NCI-H2029 (cell line): ENCODE measurements around the gene LAMA3.

ENCODE experiments used
- DNase-seq: peaks from one replicate; lab custom pipeline; 2025; lab: John Stamatoyannopoulos, UW

The LAMA3 gene

DNA sequence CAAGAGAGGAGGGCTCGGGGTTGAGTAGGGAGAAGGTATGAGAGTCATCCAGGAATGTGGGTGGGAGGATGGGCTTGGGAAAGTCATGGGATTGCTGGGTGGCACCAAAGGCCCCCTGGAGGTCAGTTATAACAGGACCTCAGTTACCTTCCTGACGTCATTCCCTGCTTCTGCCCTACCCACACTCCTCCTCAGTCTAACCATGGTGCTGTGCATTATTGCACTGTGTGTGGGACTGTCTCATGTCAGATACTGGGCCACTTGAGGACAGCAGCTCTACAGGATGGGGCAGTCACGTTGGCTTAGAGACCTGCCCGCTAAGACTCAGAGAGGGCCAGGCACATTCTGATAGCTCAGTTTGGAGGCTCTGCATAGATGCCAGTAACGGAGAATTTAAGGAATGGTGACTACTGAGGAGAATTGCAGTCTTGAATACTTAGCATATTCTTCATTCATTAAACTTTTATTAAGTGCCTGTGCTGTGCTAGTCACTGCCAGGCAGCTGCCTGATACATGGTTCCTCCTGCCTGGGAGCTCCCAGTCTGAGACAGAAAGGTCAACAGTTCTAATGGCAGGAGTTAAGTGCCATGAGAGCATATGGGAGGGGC is 90.5 kb downstream of the LAMA3 start:
- DNase-seq = no peak

- DNase-seq = no peak
Measured at GRCh38 chr18:23784832-23785245, 95.6 kb downstream of the LAMA3 start.

DNA sequence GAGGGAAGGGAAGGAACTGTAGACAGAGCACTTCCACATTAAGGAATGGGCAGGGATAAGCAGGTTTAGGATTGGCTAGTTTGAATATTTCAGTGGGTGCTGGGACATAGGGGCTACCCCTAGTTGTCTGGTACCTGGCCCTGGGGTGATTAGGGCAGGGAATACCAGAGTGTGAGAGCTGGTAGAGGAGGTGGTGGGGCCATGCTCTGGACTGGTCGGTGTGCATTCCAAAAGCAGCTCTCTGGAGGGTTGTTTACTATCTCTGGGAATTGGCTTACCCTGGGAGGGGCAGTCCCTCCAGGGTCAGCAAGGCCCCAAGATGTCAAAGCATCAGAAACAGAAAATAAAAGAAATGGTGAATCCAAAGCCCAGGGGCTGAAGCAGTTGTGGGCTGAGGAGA is 103.8 kb downstream of the LAMA3 start:
- DNase-seq = no peak

- no peak for DNase-seq
Measured at GRCh38 chr18:23793985-23794867, 105.0 kb downstream of the LAMA3 start.

GRCh38 chr18:23798249-23798648 is 109.0 kb downstream of the LAMA3 start:
- DNase-seq = no peak

DNA sequence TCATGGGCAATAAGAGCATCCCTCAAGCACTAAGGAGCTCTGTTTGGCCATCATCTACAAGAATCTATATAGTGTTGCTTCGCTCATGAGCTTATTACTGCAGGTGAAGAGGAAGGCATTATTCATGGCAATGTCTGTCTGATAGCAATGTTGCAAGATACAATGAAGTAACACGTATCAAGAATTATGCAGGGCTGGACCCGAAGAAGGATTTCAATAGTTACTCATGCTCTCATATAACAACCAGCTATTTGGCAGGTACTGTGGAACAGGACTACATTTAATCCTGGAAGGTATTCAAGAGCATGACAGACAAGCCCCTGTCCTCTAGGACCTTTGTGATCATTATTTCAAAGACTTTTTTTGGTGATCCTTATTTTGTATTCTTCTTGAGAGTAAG is 109.6 kb downstream of the LAMA3 start:
- no peak for DNase-seq

- no peak for DNase-seq
Measured at GRCh38 chr18:23799540-23799939, 110.3 kb downstream of the LAMA3 start.

GRCh38 chr18:23800902-23801301 is 111.6 kb downstream of the LAMA3 start:
- DNase-seq = no peak

DNA sequence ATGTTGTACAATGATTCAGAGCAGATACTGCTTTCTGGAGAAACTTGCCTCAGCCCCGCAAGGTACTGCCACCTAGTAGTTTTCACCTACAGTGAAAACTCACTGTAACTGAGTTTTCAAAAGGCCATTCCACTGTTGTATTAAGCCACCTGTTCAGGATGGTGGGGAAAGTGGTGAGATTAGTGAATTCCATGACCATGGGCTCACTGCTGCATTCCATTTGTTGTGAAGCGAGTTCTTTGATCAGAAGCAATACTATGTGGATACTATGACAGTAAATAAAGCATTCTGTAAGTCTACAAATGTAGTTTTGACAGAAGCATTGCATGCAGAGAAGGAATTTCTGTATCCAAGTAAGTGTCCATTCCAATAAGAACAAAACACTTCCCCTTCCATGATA is 113.6 kb downstream of the LAMA3 start:
- DNase-seq = no peak

GRCh38 chr18:23803755-23804154 is 114.5 kb downstream of the LAMA3 start:
- no peak for DNase-seq

- DNase-seq = no peak
Measured at GRCh38 chr18:23805898-23806297, 116.6 kb downstream of the LAMA3 start.

DNA sequence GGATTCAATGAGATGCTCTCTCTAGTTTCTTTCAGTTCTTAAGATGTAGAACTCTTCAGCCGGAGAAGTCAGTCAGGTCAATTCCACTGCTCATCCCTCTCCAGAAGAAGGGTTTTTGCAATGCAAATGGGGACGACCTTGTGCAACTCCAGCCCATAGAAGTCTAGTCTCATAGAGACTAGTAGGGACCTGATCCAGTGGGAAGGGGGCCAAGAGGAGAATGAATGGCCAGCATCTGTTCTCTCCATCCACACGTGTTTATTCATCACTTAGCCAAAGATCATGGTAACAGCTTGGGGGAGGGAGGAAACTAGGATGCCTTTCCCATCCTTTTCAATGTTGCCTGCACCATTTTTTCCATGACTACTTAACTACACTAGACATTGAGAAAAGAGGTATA is 120.2 kb downstream of the LAMA3 start:
- DNase-seq = no peak

DNA sequence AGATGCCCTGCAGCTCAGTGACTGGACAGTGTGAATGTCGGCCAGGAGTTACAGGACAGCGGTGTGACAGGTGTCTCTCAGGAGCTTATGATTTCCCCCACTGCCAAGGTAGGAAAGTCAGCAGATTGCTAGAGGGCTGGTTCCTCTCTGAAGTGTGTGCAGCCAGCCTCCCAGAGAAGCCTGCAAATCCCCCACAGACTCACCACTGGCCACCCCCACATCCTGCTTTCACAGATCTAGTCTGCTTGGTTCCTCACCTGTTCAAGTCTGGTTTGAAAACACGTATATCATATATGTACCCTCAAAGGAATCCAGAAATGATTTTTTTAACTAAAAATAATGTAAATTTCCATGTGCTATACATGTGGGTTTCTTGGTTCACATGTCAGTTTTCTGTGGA is 121.1 kb downstream of the LAMA3 start:
- DNase-seq = no peak

DNA sequence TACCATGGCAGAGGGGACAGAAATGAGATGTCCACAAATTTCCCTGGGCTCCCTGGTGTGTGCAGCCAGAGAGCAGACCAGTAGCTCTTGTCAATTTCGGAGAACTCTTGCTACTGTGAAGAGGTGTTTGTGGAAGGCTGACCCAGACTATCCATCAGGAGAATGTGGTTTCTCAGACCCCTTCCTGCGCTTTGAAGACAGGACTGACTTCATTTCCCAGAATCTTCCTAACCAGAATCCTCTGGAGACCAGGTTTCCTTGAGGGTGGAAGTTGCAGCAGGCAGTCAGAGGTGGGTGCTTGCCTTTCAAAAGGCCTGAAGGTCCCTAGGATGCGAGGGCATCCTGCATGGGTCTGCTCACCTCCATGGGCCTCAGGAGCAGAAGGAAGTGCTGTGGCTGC is 121.9 kb downstream of the LAMA3 start:
- DNase-seq = no peak

- no peak for DNase-seq
Measured at GRCh38 chr18:23812546-23813440, 123.5 kb downstream of the LAMA3 start.

DNA sequence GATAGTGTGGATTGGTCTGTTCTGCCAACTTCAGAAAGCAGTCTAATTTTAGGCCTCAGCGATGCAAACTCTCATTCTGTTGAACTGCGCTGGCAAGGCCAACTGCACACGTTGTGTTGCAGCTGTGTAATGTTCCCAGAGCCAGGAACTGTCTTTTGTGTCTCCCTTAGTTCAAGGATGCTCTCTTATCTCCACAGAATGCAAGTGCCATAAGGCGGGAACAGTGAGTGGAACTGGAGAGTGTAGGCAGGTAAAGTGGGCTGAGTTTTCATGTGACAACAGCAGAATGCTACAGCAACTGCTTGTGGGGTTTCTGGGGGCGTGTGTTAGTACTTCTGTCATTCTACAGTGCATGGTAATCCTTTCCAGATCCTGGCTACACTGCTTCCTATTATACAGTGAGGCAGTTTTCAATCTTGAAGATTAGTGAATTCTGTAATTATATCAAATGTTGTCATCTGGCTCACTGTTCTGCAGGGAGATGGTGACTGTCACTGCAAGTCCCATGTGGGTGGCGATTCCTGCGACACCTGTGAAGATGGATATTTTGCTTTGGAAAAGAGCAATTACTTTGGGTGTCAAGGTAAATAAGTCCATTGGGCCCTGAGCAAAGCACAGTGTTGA is 125.8 kb downstream of the LAMA3 start:
- DNase-seq = no peak

DNA sequence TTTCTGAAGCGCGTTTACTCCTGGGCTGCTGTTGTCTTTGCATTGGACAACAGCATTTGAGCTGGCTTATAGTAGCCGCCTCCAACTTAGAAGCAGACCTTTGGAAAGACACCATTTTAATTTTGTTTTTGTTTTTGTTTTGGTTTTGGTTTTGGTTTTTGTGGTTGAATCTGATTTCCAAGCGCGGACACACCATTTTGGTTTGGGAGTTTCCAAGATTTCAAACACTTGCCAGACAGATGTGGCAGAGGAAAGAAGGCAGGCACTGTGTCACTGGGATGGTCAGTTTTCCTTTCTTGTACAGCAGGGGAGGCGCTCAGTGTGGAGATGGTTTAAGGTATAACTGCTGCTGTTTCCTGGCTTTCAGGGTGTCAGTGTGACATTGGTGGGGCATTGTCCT is 126.8 kb downstream of the LAMA3 start:
- no peak for DNase-seq

DNA sequence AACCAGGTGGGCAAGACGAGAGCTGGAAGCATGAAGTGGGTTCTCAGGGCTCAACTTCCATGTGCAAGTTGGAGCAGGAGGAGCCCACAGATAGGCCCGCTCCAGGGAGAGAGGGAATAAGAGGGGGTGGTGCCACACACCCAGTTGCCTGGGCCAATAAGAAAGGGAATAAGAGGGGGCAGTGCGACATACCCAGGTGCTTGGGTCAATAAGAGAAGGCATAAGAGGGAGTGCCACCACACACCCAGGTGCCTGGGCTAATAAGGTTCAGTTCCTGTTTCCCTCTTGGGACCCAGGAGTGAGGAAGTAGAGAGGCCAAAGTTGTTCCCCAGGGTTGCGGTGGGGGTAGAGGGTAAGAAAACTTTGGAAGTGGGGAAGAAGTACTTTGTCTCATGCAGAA is 127.5 kb downstream of the LAMA3 start:
- no peak for DNase-seq

- DNase-seq = no peak
Measured at GRCh38 chr18:23819001-23819400, 129.7 kb downstream of the LAMA3 start.

GRCh38 chr18:23822590-23823385 is 133.5 kb downstream of the LAMA3 start:
- no peak for DNase-seq

GRCh38 chr18:23824240-23824639 is 135.0 kb downstream of the LAMA3 start:
- DNase-seq = no peak
